Measurements from ENCODE around the gene STRA8.

STRA8 gene

DNA sequence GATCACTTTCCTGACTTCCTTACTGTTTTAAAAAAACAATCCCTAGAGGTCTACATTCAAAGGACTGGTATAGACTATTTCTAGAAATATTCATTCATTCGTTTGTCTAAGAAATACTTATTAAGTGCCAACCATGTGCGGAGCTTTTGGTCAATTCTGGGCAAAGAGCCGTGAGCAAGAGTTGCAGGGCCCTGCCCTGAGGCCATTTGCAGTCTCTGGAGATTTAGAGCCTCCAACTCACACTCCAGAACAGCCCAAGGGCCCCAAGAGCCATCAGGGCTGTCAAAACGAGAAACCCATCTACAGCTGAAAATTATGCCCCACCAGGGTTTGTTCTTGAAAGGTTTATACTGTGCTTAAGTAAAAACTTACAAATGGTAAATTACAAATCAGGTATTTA is 38.5 kb upstream of the STRA8 start:
- no peak overlapping the region for H3K4me3 ChIP-seq (ENCODE audit: control insufficient read depth, low read depth, low read length)
- DNase-seq (ENCODE audit: low read depth) = no peak
- TF ChIP-seq, protein P1, sequence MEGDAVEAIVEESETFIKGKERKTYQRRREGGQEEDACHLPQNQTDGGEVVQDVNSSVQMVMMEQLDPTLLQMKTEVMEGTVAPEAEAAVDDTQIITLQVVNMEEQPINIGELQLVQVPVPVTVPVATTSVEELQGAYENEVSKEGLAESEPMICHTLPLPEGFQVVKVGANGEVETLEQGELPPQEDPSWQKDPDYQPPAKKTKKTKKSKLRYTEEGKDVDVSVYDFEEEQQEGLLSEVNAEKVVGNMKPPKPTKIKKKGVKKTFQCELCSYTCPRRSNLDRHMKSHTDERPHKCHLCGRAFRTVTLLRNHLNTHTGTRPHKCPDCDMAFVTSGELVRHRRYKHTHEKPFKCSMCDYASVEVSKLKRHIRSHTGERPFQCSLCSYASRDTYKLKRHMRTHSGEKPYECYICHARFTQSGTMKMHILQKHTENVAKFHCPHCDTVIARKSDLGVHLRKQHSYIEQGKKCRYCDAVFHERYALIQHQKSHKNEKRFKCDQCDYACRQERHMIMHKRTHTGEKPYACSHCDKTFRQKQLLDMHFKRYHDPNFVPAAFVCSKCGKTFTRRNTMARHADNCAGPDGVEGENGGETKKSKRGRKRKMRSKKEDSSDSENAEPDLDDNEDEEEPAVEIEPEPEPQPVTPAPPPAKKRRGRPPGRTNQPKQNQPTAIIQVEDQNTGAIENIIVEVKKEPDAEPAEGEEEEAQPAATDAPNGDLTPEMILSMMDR (conservative IDR thresholded peaks at IDR 0.05; ENCODE audit: control insufficient read depth, insufficient read depth, low read depth, low read length) = no peak

DNA sequence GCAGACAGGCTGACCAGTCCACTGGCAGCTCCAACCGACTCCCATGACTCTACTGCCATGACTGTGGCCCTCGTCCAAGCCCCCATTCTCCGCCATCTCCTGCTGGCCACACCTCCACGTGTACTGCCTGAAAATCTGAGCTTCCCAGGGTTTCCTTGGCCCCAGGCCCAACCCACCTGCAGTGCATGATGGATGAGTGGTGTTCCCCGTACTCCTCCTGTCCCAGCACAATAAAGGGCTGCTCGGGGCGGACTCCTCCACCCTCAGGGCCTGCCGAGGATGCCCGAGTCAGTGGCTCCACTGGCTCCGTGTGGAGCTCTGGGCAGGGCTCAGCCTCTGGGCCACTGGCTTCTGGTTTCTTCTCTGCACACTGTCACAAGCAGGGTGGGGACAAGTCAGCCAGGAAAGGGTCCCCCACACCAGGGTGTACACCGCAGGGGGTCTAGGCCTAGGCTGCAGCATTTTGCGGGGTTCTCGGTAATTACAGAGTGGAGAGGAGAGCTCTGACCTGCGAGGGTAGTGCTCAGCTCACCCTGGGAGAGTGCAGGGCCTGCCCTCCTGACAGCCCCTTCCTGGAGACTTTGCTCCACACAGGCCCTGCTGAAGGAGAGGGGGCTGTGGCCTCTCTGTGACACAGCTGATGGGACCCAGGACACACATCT is 37.5 kb upstream of the STRA8 start:
- TF ChIP-seq, protein P1 (conservative IDR thresholded peaks at IDR 0.05; ENCODE audit: control insufficient read depth, insufficient read depth, low read depth, low read length) = no peak
- H3K4me3 ChIP-seq (ENCODE audit: control insufficient read depth, low read depth, low read length) = no peak overlapping the region
- DNase-seq (ENCODE audit: low read depth) = no peak

DNA sequence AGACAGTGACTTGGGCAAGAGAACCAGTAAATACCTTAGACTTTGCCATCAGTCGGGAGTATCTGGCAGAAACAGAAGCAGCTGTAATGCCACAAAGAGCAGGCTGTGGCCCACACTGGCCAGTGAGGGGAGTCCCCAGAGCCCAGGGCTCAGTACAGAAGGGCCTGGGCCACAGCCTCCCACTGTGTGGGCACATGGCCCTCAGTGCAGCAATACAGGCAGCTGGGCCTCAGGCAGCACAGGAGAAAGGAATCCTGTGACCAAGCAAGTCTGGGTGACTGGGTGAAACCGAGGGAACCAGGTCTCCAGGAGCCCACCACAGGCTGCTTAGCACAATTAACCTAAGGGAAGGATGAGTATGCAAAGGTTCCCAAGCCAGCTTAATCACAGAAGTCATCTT is 36.3 kb upstream of the STRA8 start:
- DNase-seq (ENCODE audit: low read depth) = no peak
- H3K4me3 ChIP-seq (ENCODE audit: control insufficient read depth, low read depth, low read length) = no peak overlapping the region
- TF ChIP-seq, protein P1 (conservative IDR thresholded peaks at IDR 0.05; ENCODE audit: control insufficient read depth, insufficient read depth, low read depth, low read length) = no peak

DNA sequence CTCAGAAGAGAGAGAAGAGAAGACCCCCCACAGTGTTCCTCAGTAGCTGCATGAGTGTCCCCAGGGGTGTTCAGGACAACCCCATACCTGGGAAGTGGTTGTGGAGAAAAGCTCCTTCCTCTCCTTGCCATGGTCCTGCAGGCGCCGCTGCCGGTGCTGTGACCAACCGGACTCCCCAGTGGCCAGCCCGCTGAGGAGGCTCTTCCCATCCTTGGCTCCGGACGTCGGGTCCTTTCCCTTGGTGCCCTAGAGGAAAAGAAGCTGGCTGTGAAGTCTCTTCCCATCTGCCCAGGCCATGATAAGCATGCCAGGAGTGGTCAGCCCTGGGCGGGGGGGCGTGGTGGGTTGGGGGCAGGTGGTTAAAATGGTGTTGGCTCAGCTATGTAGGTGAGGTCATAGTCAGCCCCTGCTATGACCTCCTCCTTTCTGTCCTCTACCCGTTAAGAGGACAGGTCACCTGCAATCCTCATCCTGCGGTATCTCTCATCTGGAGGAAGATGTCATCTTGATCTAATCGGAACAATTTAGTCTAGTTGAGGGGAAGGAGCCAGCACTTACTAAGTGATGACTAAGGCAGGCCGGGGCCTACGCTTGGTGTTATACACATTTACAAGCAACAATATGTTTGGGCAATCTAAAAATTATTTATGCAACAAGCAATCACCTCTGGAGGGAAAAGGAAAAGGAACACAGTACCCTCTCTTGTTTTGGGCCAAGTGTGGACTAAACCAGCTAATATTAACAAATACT is 35.6 kb upstream of the STRA8 start:
- TF ChIP-seq, protein P1 (conservative IDR thresholded peaks at IDR 0.05; ENCODE audit: control insufficient read depth, insufficient read depth, low read depth, low read length) = no peak
- H3K4me3 ChIP-seq (ENCODE audit: control insufficient read depth, low read depth, low read length) = no peak overlapping the region
- peak; percentile 85 for DNase-seq (ENCODE audit: low read depth)

DNA sequence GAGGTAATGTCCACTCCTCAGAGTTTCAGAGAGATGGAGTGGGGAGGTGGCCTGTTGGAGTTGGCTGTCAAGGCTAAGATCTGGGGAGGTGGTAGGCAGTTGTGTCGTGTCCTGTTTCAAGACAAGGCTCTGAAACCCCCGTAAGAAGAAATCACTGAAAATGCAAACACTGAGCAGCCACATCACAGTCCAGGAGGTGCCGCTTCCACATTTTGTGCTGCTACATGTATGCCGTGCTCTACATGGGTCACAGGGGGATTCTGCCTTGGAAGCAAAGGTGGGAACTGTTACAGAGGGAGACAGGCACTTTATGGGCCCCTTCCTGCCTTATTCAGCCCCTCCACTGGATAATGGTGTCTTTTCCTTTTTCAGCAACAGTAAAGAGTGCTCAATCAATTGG is 34.2 kb upstream of the STRA8 start:
- TF ChIP-seq, protein P1 (conservative IDR thresholded peaks at IDR 0.05; ENCODE audit: control insufficient read depth, insufficient read depth, low read depth, low read length) = no peak
- H3K4me3 ChIP-seq (ENCODE audit: control insufficient read depth, low read depth, low read length) = no peak overlapping the region
- DNase-seq (ENCODE audit: low read depth) = no peak

DNA sequence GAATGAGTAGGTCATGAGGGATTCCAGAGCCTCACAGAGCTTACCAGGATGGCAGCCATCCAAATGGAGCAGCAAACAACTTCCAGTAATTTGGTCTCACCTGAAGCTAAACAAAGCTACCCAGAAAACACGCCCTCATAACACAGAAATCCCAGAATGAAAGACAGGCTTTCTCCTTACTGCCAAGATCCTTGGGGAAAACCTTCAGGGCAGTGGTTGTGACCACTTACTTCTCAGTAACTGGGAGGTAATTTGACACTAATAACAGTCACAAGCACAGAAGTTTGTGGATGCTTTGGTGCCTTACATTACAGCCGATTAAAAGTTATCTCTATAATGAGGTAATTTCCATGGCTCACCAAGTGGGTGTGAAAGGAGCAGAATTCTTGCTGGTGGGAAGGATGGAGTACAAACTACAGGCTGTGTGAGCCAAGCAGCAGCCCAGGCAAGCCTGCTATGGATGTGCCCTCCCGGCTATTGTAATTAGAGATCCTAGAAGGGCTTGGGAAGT is 32.8 kb upstream of the STRA8 start:
- TF ChIP-seq, protein P1 (conservative IDR thresholded peaks at IDR 0.05; ENCODE audit: control insufficient read depth, insufficient read depth, low read depth, low read length) = no peak
- no peak for DNase-seq (ENCODE audit: low read depth)
- no peak overlapping the region for H3K4me3 ChIP-seq (ENCODE audit: control insufficient read depth, low read depth, low read length)

Measured in fibroblast of mammary gland (primary cell).